Adrenal gland (tissue), 5 donors: ENCODE data around the gene VPS25.

ENCODE experiments used
- CTCF ChIP-seq, 6 experiments: fragments of 450-650 bp in 4 of 6; fragments of 200-600 bp in 2 of 6; sonication (generic) in 1 of 6; IDR thresholded peaks; 1 replicate in 5 of 6; 2 replicates in 1 of 6; pipeline versions ENCODE4 v1.5.1 to v1.8.0; 2016 to 2021; ENCODE audit warnings: antibody characterized with exemption in 6 of 6, mild to moderate bottlenecking in 2 of 6, moderate library complexity in 1 of 6
- POLR2A ChIP-seq, 2 donors: fragments of 450-650 bp; IDR thresholded peaks; one replicate each; pipeline ENCODE4 v1.6.1; 2017; ENCODE audit warnings: antibody characterized with exemption in 2 of 2, mild to moderate bottlenecking in 2 of 2, moderate library complexity in 1 of 2
- donor health status: DM: no; HTN: no; CAD: no.

GRCh38 chr17:42798011-42798382 lies 24.7 kb downstream of the VPS25 start:
- TF ChIP-seq CTCF (IDR thresholded peaks at IDR 0.05) (no peak), POLR2A (IDR thresholded peaks at IDR 0.05) (no peak)
